ENCODE data around the gene TBC1D22B.

TBC1D22B gene

GRCh38 chr6:37381579-37381978, 124.0 kb downstream of the TBC1D22B start:
- no peak overlapping the region for H3K4me3 ChIP-seq
- no peak overlapping the region for H3K27ac ChIP-seq
- TF ChIP-seq CTCF (IDR thresholded peaks at IDR 0.05), result peak; percentile 33
- no peak for DNase-seq (ENCODE audit: low spot score)
